Measurements from ENCODE around the gene HERC3. TPM values are rescaled to one million over a fixed set of nuclear protein-coding genes. Genes with fewer than 3 reads are reported as not detected.

Gene HERC3
- total and polyA plus RNA-seq, 12 donors = 3.4 to 40.1 (median 26.5) TPM

DNA sequence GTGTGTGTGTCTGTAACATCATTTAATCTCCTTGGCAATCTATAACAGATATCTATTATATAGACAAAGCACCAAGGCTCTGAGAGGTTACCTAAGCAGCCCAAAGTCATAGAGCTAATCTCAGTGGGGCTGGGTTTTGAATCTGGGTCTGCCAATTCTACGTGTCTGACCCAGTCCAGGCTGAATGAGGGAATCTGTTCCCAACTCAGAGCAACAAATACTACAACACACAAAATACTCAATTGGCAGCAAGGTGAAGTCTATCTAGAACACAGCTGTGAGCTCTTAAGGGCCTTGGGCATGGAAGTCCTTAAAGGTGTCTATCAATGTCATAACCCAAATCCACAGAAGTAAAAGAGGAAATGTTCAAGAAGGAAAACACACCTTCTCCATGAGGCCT is 152.9 kb downstream of the HERC3 start:
- Histone ChIP-seq H3K36me3 (replicated peaks in 1 of 2) (peaks cover 0 to 46% of the 10 kb centered on the region in 2 donors), H3K27me3 (no peaks in the 10 kb centered on the region), H3K4me3 (no peak overlapping the region), H3K27ac (peak overlapping the region in 4 of 5 donors; percentile 45 to 77 (median 56)), H3K9me3 (replicated peaks in 1 of 3) (no peaks in the 10 kb centered on the region), H3K4me1 (replicated peaks in 1 of 2) (peaks cover 14 to 18% of the 10 kb centered on the region in 2 donors)
- 60 to 100% (median 75%) methylated on average over 1 of the region's 1 CpG for WGBS, 4 donors
- TF ChIP-seq, protein P1, sequence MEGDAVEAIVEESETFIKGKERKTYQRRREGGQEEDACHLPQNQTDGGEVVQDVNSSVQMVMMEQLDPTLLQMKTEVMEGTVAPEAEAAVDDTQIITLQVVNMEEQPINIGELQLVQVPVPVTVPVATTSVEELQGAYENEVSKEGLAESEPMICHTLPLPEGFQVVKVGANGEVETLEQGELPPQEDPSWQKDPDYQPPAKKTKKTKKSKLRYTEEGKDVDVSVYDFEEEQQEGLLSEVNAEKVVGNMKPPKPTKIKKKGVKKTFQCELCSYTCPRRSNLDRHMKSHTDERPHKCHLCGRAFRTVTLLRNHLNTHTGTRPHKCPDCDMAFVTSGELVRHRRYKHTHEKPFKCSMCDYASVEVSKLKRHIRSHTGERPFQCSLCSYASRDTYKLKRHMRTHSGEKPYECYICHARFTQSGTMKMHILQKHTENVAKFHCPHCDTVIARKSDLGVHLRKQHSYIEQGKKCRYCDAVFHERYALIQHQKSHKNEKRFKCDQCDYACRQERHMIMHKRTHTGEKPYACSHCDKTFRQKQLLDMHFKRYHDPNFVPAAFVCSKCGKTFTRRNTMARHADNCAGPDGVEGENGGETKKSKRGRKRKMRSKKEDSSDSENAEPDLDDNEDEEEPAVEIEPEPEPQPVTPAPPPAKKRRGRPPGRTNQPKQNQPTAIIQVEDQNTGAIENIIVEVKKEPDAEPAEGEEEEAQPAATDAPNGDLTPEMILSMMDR (IDR thresholded peaks at IDR 0.05) = no peak
- TF ChIP-seq POLR2A (IDR thresholded peaks at IDR 0.05) = no peak
- intact Hi-C loops (cut with DNase I) = no loop called here
- DNase-seq = no peak

DNA sequence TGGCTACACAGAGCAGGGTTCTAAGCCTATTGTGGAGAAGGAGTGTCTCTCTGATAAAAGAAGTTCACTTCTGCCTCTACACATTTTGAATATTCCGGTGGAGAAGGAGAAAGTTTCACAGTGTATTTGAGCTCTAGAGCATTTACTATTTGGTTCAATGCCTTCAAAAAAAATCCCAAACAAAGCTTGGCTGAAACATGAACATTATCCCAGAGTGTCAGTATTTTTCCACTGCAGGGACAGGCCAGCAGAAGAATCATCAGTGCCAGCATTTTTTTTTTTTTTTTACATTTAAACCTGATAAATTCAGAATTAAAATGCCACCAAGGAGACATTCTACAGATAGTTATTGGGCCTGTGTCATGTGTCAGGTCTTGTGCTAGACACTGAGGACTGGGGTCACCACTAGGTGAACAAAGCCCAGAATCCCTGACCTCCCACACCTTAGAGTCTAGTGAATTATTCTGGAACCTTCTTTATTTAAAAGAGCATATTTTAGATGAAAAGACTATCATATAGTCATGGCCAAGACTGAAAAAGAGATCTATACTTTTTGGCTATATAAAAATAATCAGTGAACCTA is 153.4 kb downstream of the HERC3 start:
- Histone ChIP-seq H3K4me1 (replicated peaks in 1 of 2) (peaks cover 14 to 18% of the 10 kb centered on the region in 2 donors), H3K4me3 (no peak overlapping the region), H3K27me3 (no peaks in the 10 kb centered on the region), H3K36me3 (replicated peaks in 1 of 2) (peaks cover 0 to 51% of the 10 kb centered on the region in 2 donors), H3K27ac (peak overlapping the region in 4 of 5 donors; percentile 45 to 77 (median 56)), H3K9me3 (replicated peaks in 1 of 3) (no peaks in the 10 kb centered on the region)
- 30 to 45% (median 43%) methylated on average over 1 of the region's 1 CpG for WGBS, 4 donors
- TF ChIP-seq, protein P1 (IDR thresholded peaks at IDR 0.05) = peak in 1 of 6 experiments; percentile 4
- no peak for TF ChIP-seq POLR2A (IDR thresholded peaks at IDR 0.05)
- DNase-seq = no peak
- intact Hi-C loops (cut with DNase I) = no loop called here

DNA sequence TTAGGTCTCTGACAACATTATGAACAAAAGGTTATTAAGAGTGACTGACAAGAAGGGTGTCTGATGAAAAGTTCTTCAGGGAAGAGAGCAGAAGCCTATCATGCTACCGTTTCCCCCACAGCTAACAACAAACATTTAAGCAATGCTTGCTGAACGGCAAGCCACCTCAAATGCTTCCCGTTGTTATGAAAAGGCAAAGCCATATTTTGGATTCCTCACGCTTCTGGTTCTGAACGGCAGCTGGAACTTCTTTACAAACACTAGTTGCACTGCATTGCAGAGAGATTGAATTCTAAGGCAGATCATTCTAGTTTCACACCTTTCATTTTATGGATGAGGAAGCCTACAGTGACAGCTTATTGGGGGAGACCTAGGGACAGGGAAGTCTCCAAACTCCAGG is 153.9 kb downstream of the HERC3 start:
- Histone ChIP-seq H3K36me3 (replicated peaks in 1 of 2) (peaks cover 0 to 55% of the 10 kb centered on the region in 2 donors), H3K4me1 (replicated peaks in 1 of 2) (peaks cover 14 to 18% of the 10 kb centered on the region in 2 donors), H3K27me3 (no peaks in the 10 kb centered on the region), H3K9me3 (replicated peaks in 1 of 3) (no peaks in the 10 kb centered on the region), H3K27ac (peak overlapping the region in 4 of 5 donors; percentile 45 to 77 (median 56)), H3K4me3 (no peak overlapping the region)
- 65 to 87% (median 81%) methylated on average over 5 of the region's 5 CpGs for WGBS, 4 donors
- no peak for DNase-seq
- no peak for TF ChIP-seq POLR2A (IDR thresholded peaks at IDR 0.05)
- TF ChIP-seq, protein P1 (IDR thresholded peaks at IDR 0.05) = no peak
- intact Hi-C loops (cut with DNase I) = no loop called here

DNA sequence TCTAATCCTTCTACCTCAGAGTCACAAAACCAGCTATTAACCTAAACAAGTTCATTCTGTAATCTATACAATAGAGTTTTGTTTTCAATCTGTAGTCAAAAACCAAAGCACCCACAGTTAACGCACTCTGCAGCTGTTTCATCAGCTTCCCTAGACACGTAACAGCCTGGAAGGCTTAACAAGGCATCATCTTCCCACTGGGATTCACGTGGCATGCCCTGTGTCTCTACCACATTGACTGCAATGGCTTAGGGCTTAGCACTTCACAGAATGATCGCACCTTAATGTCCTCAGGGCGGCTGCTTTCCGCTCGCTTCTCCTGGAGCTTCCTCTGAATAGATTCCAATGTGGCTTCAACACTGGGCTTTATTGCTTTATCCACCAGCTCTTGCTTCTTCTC is 155.1 kb downstream of the HERC3 start:
- intact Hi-C loops (cut with DNase I) = no loop called here
- TF ChIP-seq POLR2A (IDR thresholded peaks at IDR 0.05) = no peak
- TF ChIP-seq, protein P1 (IDR thresholded peaks at IDR 0.05) = no peak
- Histone ChIP-seq H3K36me3 (replicated peaks in 1 of 2) (peaks cover 0 to 55% of the 10 kb centered on the region in 2 donors), H3K4me3 (no peak overlapping the region), H3K9me3 (replicated peaks in 1 of 3) (no peaks in the 10 kb centered on the region), H3K27ac (no peak overlapping the region), H3K27me3 (no peaks in the 10 kb centered on the region), H3K4me1 (replicated peaks in 1 of 2) (peaks cover 14 to 18% of the 10 kb centered on the region in 2 donors)
- WGBS, 4 donors = 94 to 99% (median 97%) methylated on average over 7 of the region's 7 CpGs
- no peak for DNase-seq
